Duodenal mucosa (tissue), 2 donors: ENCODE measurements around the gene DMC1.

Experiments used
- H3K27ac ChIP-seq: one replicate; pipeline ENCODE4 v1.7.0; 2013; ENCODE audit warnings: low read depth, low read length
- H3K27me3 ChIP-seq, 2 donors: one replicate each; pipeline ENCODE4 v1.7.0; 2013; ENCODE audit warnings: low read length in 2 of 2, control low read depth in 1 of 2; ENCODE audit not compliant: insufficient read depth in 2 of 2, control insufficient read depth in 1 of 2
- H3K36me3 ChIP-seq, 2 donors: one replicate each; pipeline ENCODE4 v1.7.0; 2013; ENCODE audit warnings: low read length in 2 of 2, control low read depth in 1 of 2; ENCODE audit not compliant: insufficient read depth in 2 of 2, control insufficient read depth in 1 of 2
- H3K4me1 ChIP-seq, 2 donors: one replicate each; pipeline ENCODE4 v1.7.0; 2013; ENCODE audit warnings: low read length in 2 of 2, control low read depth in 1 of 2; ENCODE audit not compliant: insufficient read depth in 2 of 2, control insufficient read depth in 1 of 2
- H3K4me3 ChIP-seq, 2 donors: one replicate each; pipeline ENCODE4 v1.7.0; 2013; ENCODE audit warnings: low read length in 2 of 2, low read depth in 1 of 2
- H3K9ac ChIP-seq, 2 donors: one replicate each; pipeline ENCODE4 v1.7.0; 2013; ENCODE audit warnings: low read length in 2 of 2, low read depth in 1 of 2
- H3K9me3 ChIP-seq, 2 donors: one replicate each; pipeline ENCODE4 v1.7.0; 2013; ENCODE audit warnings: low read length in 2 of 2, control low read depth in 1 of 2; ENCODE audit not compliant: control insufficient read depth in 1 of 2

Gene DMC1

GRCh38 chr22:38523479-38523878, 46.5 kb downstream of the DMC1 start:
- Histone ChIP-seq H3K4me1 (no peaks in the 10 kb centered on the region), H3K4me3 (no peak overlapping the region), H3K36me3 (no peaks in the 10 kb centered on the region), H3K9me3 (no peaks in the 10 kb centered on the region), H3K27ac (no peak overlapping the region), H3K9ac (no peak overlapping the region), H3K27me3 (no peaks in the 10 kb centered on the region)

- Histone ChIP-seq H3K9ac (no peak overlapping the region), H3K9me3 (no peaks in the 10 kb centered on the region), H3K27me3 (no peaks in the 10 kb centered on the region), H3K4me3 (no peak overlapping the region), H3K4me1 (no peaks in the 10 kb centered on the region), H3K36me3 (no peaks in the 10 kb centered on the region), H3K27ac (no peak overlapping the region)
Observed at GRCh38 chr22:38523029-38523428, 47.0 kb downstream of the DMC1 start.

DNA sequence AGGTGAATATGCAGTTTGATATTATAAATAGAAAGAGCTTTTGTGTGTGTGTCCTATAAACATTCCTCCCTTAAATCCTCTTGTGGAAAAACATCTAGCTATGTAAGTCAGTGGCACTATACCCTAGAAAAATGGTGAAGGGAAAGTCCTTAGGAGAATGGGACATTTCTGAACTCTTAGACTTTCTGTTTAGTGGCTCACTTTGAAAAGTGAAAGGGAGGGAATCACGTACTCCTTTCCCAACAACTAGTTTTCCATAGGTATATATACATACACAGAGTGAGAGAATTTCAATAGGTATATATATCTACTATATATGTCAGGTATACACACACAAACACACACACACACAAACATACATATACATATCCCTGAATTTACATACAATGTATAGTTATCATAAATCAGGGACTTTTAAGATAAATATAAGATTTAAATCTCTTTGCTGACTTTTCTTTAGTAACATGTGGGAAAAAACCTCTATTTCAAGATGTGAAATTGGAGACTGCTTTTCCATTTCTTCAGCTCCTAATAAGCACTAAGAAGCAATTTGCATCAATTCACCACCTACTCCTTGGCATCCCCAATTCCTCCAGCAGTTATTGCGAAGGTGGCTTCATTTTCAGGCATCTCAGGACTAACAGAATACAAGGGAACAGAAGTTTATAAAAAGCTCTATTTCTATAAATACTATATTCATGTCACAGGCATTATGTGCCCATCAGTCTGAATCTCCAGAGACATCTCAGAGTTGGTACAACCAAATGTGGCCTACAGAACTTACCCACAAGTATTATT, 50.3 kb downstream of the DMC1 start:
- no peak overlapping the region for H3K27ac ChIP-seq
- H3K4me1 ChIP-seq, result no peaks in the 10 kb centered on the region
- H3K27me3 ChIP-seq, result no peaks in the 10 kb centered on the region
- no peaks in the 10 kb centered on the region for H3K9me3 ChIP-seq
- H3K4me3 ChIP-seq, result no peak overlapping the region
- H3K9ac ChIP-seq, result no peak overlapping the region
- H3K36me3 ChIP-seq, result no peaks in the 10 kb centered on the region

- H3K27ac ChIP-seq, result no peak overlapping the region
Observed at GRCh38 chr22:38518620-38519019, 51.4 kb downstream of the DMC1 start.

GRCh38 chr22:38513063-38513462, 56.9 kb downstream of the DMC1 start:
- Histone ChIP-seq H3K4me1 (no peaks in the 10 kb centered on the region), H3K36me3 (no peaks in the 10 kb centered on the region), H3K4me3 (no peak overlapping the region), H3K9me3 (no peaks in the 10 kb centered on the region), H3K27ac (no peak overlapping the region), H3K27me3 (no peaks in the 10 kb centered on the region), H3K9ac (no peak overlapping the region)

More at GRCh38 chr22:38518620-38519019, 51.4 kb downstream of the DMC1 start:
- no peaks in the 10 kb centered on the region for H3K9me3 ChIP-seq
- H3K36me3 ChIP-seq, result no peaks in the 10 kb centered on the region
- no peaks in the 10 kb centered on the region for H3K27me3 ChIP-seq
- H3K9ac ChIP-seq, result no peak overlapping the region
- H3K4me1 ChIP-seq, result no peaks in the 10 kb centered on the region
- H3K4me3 ChIP-seq, result no peak overlapping the region

DNA sequence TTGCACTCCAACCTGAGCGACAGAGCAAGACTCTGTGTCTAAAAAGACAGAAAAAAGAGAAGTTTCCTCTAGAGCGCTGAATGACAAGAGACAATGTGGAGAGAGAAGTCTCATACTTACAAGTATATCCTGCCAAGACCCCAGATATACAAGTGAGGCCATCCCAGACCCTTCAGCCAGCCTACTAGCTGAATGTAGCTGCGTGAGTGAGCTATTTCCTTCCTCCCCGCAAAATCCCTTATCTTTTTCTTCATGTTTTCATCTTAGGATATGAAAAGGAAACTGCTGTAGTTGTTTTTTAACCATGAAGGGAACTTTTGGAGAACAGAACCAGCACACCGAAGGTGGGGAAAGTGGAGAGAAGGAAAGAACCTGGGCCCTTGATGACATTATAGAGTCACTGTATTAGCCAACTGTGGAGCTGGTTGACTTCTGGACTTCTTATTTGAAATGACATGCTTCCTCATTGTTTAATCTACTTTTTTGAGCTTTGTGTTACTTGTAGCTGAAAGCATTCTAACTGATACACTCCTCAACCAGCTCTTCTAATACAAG, 59.5 kb downstream of the DMC1 start:
- H3K27me3 ChIP-seq, result no peaks in the 10 kb centered on the region
- no peaks in the 10 kb centered on the region for H3K9me3 ChIP-seq
- no peaks in the 10 kb centered on the region for H3K36me3 ChIP-seq
- H3K27ac ChIP-seq, result no peak overlapping the region
- H3K9ac ChIP-seq, result no peak overlapping the region
- H3K4me3 ChIP-seq, result no peak overlapping the region
- H3K4me1 ChIP-seq, result peaks cover 0 to 4% of the 10 kb centered on the region in 2 donors

DNA sequence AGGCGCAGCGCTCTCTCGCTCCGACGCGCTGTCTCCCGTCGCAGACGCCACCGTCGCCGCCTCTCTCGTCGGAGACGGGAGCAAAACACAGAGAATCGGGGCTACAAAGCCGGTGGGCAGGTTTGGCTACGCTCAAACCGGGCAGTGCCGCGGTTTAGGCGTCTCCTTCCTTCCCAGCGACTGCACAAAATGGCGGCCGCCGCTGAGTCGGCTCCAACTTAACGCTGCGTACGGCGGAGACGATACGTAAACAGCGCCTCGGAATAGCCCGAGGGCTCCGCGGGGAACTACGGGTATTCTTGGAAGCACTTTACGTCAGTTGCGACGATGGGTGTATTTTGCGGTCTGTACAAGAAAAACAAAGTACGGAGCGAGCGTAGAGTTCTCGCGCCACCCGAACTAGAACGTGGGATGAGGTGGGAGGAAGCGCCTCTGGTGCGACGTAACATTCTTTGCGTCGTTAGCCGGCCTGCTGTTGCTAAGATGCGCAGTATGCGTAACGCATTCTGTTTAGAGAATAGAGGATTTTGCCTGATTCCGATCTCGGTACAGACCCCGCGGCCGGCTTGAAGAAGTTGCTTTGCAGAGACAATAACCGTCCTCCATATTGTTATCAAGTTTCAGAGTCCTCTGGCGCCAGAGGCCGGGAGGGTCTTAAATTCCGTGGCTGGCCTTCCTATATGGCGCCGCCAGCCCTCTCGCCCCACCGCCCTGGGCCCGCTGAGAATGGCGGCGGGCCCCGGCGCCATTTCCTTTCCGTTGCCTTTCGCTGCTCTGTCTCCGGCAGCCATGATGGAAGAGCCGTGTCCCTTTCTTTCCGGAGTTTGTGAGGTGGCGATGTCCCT, 63.6 kb downstream of the DMC1 start, which contains the start of gene DDX17:
Gene DDX17 (minus strand): TSS at position 194 of the 845 bp plus-strand sequence.
- H3K4me1 ChIP-seq, result peaks cover 30% of the 10 kb centered on the region in 2 donors
- peak within 1 kb of the TSS; percentile 100 for H3K27ac ChIP-seq
- H3K27me3 ChIP-seq, result no peaks in the 10 kb centered on the region
- peaks cover 5 to 14% of the 10 kb centered on the region in 2 donors for H3K36me3 ChIP-seq
- H3K4me3 ChIP-seq, result peak within 1 kb of the TSS; percentile 80 to 81
- peak within 1 kb of the TSS; percentile 99 for H3K9ac ChIP-seq
- no peaks in the 10 kb centered on the region for H3K9me3 ChIP-seq

GRCh38 chr22:38505541-38506117, 64.4 kb downstream of the DMC1 start:
- Histone ChIP-seq H3K9me3 (no peaks in the 10 kb centered on the region), H3K9ac (peak overlapping the region; percentile 99), H3K4me3 (peak overlapping the region; percentile 80 to 81), H3K36me3 (peaks cover 5 to 19% of the 10 kb centered on the region in 2 donors), H3K27me3 (no peaks in the 10 kb centered on the region), H3K4me1 (peaks cover 30% of the 10 kb centered on the region in 2 donors), H3K27ac (peak overlapping the region; percentile 100)

- peak overlapping the region; percentile 100 for H3K27ac ChIP-seq
- peaks cover 5 to 24% of the 10 kb centered on the region in 2 donors for H3K36me3 ChIP-seq
- H3K9ac ChIP-seq, result peak overlapping the region; percentile 99
- no peaks in the 10 kb centered on the region for H3K9me3 ChIP-seq
- H3K27me3 ChIP-seq, result no peaks in the 10 kb centered on the region
- peak overlapping the region; percentile 80 to 81 for H3K4me3 ChIP-seq
- H3K4me1 ChIP-seq, result peaks cover 30% of the 10 kb centered on the region in 2 donors
Observed at GRCh38 chr22:38504731-38505540, 65.0 kb downstream of the DMC1 start.
